ENCODE measurements around the gene TRAF3.

DNA sequence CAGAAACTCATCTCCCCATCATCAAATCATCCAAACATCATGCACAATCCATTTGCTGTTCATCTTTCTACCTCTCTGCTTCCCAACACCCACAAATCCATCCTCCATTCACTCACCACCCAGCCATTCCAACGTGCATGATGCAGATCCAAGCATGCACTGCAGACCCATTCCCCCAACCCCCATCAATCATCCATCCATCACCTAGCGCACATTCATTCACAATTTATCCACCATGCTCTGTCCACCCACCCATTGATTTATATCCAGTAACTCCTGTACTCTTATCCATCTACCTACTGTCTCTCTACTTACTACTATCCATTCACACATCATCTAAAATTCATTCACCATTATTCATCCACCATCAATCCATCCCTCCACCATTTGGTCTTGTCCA lies 141.2 kb downstream of the TRAF3 start:
- no peak for TF ChIP-seq CTCF (IDR thresholded peaks at IDR 0.05; ENCODE audit: insufficient read depth, low read length)
- TF ChIP-seq POLR2AphosphoS5 (IDR thresholded peaks at IDR 0.05; ENCODE audit: low read depth), result no peak
- TF ChIP-seq REST (IDR thresholded peaks at IDR 0.05; ENCODE audit: insufficient replicate concordance, low read depth), result no peak

Data from HL-60 (cell line).